COLO668 (cell line): Measurements from ENCODE around the gene APBA2.

Experiments used
- DNase-seq: peaks from one replicate; lab custom pipeline; 2025; ENCODE audit not compliant: unreplicated experiment; lab: John Stamatoyannopoulos, UW

The APBA2 gene

DNA sequence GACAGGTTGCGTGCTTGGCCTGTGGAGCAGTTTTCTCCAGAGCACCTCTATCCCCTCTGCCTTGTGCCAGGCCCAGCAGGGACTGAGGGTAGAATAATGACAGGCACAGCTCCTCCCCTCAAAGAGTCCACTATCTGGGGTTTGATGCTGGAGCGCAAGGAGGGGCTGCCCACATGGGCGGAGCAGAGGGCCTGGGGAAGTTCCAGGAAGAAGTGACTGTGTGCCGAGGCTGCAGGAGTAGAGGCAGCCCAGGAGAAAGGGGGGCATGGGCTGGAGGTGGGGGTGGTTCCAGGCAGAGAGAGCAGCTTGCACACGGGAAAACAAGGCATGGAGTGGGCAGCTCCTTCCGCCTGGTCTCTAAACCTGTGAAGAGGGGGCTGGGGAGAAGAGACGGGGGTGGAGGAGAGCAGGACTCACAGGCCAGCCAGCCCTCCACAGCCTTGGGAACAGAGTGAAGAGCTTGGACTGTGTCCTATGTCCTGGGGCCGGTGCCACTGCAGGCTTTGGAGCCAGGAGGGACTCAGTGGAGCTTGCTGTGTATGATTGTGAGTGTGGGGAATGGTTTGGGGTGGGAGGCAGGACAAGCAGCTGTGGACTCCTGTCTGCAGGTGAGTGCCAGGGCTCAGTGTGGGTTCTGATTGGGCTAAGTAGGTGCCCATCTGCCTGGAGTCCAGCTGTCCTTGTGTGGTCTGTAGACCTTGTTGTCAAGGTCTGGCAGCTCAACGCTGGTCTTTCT lies 48.1 kb downstream of the APBA2 start:
- DNase-seq, result no peak

DNA sequence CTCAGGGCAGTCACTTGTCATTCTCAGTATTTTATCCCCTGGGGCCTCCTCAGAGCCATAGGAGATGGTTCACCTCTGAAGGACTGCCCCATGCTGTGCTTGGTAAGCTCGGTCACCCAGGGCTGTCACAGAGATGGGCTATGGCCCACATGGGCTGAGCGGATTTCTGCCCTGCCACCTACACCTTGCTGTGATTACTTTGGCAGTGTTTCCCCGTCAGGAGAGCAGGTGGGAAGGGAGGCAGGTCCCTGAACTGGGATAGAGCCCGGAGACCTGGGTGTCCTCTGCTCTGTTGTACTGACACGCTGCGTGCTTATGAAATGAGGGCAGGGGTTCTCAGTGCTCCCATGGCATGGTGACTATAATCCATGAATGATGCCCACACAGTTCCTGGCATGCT lies 48.9 kb downstream of the APBA2 start:
- no peak for DNase-seq

DNA sequence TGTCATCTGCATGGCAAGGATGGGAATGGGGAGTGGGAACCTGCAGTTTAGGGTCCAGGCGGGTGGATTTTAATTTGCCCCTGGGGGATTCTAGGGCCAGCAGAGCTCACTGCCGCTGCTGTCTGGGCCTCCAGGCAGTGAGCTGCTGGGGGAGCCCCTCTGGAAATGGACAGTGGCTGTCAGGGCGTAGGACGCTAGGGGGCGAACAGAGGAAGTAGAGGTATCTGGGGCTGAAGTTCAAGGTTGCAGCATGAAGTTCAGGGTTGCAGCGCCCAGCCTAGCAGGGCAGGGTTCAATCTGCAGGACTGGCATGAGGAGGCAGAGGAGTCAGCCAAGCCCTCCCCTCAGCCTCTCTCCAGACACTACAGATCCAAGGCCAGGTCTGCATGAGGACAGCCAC lies 49.5 kb downstream of the APBA2 start:
- DNase-seq, result no peak

DNA sequence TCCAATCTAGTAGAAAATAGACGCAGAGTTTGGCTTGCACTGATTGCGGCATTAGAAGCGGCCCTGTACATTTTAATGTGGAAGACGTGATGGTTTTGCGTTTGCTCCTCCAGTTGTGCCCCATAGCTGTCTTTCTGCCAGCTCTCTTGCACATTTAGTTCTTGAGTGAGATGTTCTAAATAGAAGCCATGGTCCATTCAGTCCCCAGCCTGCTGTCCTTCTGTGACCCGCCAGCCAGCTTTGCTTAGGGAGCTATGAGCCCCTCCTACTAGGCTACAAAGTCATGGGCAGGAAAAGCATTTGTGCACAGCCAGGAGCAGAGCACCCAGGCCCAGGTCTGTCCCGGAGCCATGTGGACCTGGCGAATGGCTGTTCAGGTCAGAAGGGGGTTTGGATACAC lies 50.3 kb downstream of the APBA2 start:
- no peak for DNase-seq

DNA sequence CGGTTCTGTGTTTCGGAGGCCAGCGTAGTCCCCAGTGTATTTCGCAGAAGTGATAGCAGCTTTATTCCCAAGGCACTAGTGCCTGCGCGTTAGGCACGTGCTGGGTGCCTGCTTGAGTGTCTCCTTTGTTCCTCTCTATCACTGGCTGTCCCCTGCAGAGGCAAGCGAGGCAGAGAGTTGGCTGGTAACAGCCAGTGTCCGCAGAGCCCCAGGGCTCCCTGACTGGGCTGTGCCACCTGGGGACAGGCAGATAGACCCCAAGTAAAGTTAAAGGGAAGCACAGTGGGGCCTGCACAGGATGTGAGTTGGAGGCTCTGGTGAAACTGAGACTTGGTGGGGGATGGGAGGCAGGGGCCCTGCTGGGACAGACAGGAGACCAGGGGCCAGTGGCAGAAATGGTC lies 50.7 kb downstream of the APBA2 start:
- DNase-seq, result no peak

DNA sequence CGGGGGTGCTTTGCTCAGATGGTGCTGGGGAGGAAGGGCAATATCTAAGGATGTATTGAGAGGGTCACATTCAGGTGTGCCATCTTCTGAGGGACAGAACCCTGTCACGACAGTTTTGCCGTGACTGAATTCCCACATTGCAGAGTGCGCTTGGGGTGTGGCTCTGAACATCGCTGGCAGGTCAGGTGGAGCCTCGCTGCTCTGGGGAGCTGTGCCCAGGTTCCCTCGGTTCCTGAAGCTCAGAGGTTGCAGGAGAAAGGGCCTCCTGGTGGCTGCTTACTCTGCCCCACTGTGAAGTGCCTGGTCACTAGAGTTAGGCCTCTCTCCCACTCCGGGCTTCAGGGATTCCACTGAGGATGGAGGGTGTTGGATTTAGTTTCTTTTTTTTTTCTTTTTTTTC lies 51.5 kb downstream of the APBA2 start:
- DNase-seq, result no peak

DNA sequence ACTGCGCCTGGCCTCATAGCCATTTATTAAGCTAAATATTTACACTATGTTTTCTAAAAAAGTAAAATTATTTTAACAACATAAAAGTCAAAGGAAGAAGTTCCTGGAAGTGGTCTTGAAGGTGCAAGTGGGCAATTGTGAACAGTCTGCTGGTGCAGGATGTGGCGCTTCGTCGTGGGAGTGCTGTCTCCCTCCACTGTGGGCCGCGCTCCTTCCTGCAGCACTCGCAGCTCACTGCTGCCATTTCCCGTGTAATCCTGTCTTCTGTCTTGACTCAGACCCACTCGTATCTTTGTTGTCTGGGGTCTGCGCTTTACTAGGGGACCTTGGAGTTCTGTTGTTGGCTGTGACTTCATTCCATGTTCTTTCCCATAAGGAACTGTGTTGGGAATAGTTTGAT lies 56.3 kb downstream of the APBA2 start:
- no peak for DNase-seq

DNA sequence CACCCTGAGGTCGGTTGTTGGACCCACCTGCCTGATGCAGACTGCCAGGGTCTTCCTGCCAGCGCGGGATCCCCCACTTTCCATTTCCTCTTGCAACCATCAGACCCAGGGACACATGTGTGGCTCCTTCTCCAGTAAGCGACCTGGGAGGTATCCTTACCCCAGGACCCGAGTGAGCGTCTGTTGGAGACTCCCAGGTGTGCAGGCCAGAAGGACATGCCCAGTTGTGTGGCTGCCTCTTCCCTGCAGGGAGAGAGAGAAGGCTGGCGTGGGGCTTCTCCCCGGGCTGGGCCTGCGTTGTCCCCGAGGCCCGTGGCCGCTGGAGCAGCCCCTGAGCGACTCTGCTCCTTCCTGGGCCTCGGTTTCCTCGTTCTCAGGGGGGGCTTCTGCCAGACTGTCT lies 56.8 kb downstream of the APBA2 start:
- DNase-seq, result no peak

DNA sequence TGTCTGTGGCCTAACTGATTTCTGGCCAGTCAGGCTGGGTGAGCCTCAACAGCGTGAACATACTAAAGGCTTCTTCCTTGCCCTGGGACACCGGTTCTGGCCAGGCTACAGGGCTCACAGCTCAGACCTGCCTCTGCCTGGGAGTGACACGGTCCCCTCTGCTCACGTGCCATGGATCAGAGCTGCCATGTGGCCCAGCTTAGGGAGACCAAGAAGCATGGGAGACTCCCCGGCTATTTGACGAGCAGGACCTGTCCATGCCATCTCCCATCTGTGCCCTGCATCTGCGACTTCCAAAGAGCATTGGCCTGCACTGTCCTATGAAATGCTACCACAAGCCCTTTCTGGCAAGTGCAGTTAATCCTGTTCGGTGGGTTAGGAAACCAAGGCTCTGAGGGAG lies 57.4 kb downstream of the APBA2 start:
- DNase-seq, result no peak

DNA sequence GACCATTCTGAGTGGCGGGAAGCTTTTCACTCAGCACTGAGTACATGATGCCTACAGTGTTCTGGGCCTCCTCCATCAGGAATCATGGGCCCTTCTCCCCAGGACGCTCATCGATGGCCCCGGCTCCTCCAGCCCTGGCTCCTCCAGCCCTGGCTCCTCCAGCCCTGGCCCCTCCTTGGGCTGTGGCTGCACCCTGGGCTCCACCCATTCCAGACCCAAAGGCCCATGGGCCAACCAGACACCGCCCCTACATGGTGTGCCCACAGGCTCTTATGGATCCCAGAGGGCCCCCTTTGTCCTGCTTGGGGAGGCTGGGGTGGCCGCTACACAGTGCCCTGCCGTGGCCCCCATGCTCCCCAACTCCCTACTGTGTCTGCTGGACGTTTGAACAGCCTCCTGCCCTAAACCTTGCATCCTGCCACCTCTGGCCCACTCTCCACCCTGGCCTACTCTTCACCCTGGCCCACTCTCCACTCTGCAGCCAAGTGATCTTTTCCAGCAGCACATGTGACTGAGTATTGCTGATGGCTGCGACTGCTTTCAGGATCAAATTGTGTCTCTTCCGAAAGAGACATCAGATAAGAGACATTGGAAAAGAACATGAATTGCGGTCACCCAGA lies 57.9 kb downstream of the APBA2 start:
- no peak for DNase-seq

DNA sequence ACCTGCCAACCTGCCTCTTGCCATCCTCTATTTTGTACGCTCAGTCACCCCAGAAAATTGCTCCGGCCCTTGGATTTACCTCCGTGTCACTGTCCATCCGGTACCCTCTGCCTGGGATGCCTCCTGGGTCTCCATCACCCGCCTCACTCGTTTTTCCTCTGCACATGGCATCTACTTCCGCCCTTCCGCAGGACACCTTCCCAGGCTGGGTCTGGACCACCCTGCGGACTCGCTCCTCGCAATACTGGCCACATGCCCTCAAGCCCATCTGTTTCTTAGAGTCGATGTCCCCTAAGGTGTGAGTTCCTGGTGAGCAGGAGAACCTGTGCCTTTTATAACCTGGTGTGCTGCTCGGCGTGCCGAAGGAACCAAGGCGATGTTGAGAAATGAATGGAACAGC lies 58.5 kb downstream of the APBA2 start:
- no peak for DNase-seq

DNA sequence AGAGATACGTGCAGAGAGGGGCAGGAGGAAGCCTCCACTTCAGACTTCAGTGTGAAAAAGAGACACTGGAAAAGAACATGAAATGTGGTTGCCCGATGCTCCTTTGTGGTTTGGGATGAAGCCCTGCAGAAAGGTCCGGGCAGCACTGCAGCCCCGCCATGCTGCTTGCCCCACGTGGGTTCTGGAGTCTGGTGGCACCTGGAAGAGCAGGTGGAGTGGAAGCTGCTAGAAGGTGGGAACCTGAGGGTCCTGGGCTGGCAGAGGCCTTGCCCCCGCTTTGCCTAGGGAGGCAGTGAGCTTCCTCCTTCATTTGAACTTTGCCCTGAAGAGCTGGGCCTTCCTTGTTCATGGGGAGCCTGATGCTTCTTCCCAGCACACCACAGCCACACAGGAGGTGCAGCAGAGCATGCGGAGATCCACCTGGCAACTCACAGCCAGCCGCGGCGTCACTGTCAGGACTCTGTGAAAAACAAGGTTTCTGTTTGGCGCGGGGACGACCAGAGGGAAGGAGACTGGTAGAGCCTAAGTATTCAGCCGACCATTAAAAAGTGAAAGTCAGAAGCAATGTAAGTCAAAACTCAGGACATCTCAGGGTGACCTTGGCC lies 59.0 kb downstream of the APBA2 start:
- no peak for DNase-seq

DNA sequence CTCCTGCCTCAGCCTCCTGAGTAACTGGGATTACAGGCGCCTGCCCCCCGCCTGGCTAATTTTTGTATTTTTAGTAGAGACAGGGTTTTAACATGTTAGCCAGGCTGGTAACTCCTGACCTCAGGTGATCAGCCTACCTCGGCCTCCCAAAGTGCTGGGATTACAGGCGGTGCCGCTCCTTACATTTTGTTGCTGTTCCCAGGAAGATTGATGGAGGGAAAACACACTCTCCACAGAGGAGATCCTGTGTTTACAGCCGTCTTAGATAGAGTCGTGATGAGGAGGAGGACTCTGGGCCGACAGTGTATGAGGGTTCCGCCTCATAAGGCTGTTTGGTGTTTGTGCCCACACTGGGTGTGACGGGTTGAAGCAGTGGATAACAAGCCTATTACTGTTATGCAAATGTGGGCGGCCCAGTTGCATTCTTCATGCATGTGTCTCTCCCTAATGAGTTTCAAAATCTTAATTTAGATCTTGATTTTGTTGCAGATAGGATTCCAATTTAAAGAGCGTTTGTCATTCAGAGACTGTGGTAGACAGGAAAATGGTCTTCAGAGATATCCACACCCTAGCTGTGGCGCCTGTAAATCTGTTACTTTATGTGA lies 60.0 kb downstream of the APBA2 start:
- no peak for DNase-seq

DNA sequence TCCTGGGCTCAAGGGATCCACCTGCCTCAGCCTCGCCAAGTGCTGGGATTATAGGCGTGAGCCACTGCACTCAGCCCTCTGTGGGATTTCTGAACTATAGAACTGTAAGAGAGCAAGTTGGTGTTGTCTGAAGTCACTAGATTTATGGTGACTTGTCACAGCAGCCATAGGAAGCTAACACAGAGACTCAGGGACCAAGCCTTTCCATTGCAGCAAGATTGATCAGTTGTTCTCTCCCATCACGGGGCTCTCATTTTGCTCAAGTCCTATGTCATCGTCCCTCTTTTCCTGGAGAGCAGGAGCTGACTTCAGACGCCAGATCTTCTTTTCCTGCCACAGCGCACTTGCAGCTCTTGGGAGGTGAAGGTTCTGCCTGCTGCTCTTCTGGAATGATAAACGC lies 61.0 kb downstream of the APBA2 start:
- DNase-seq, result no peak

DNA sequence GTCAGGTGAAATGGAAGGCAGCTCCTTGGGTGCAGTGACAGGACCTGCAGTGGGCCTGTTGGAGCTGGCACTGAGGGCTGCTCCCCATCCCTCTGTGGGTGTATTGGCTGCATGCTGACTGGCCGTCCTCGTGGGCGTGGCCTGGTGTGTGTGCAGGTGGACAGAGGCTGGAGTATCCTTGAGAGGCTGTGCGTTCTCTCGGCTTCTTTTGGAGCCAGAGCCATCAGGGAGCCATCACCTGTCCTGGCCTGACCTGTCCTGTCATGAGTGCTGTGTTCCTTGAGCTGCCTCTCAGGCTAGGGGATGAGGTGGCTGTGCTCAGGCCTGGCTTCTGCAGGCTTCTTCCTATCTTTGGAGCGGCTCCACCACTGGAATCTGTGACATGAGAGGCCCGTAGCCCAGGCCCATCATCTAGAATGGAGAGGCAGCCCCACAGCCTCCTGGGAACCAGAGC lies 61.5 kb downstream of the APBA2 start:
- DNase-seq, result no peak

DNA sequence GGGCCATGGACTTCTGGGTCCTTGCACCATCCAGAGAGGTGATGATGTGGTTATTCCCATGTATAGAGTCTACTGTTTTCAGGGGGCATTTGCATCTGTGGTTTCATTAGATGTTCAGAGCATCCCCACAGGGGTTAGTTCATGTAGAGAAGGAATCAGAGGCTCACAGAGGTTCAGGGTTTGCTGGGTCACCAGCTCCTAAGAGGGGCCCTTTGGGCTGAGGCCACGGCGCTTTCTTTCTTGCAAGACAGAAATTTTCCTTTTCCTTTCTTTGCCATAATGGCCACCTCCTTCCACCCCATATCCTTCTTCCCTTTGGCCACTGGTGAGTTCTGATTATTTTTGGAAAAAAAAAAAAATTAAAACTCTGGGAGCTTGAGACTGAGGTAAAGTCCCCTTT lies 62.3 kb downstream of the APBA2 start:
- no peak for DNase-seq

DNA sequence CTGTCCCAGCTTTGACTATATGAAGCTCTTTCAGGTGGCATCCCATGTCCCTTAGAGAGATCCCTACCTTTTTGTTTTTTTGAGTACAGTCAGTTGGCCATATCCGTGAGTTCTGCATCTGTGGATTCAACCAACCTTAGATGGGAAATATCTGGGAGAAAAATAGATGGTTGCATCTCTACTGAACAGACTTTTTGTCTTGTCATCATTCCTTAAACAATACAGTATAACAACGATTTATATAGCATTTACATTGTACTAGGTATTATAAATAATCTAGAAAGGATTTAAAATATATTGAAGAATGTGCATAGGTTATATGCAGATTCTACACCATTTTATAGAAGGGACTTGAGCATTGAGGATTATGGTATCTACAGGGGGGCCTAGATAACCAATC lies 65.1 kb downstream of the APBA2 start:
- no peak for DNase-seq

DNA sequence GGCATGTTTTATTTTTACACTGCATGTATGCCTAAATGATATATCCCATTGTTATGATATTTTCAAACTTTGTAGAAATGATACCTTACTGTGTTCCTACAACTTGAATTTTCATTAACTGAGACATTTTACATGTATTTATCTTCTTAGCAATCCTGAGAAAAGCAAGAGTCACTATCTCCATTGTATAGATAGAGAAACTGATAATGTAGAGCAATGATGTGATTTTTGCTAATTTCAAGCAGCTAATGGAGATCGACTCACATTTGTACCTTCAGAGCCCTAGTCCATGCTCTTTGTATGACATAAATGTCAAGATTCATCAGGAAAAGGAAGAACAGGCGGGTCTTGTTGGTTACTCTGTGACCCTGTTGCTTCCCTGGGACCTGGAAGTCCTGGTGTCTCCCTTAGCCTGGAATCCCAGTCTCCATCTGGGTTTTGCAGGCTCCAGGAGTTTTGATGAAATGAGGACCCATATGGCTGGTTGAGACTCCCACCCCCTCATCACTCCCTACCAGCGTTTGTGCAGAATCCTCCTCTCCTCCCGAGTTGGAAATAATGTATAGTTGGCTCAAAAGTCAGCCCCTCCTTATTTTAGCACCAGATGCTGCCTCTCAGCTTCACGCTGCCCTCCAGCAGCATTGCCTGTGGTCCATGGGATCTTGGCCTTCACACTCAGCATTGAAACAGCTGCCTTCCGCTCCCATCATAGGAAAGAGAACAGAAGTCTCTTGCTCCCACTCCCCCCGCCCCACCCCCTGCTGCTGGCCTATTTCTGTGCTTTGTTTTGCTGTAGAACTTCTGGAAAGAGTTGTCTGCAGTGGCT lies 67.1 kb downstream of the APBA2 start:
- no peak for DNase-seq

DNA sequence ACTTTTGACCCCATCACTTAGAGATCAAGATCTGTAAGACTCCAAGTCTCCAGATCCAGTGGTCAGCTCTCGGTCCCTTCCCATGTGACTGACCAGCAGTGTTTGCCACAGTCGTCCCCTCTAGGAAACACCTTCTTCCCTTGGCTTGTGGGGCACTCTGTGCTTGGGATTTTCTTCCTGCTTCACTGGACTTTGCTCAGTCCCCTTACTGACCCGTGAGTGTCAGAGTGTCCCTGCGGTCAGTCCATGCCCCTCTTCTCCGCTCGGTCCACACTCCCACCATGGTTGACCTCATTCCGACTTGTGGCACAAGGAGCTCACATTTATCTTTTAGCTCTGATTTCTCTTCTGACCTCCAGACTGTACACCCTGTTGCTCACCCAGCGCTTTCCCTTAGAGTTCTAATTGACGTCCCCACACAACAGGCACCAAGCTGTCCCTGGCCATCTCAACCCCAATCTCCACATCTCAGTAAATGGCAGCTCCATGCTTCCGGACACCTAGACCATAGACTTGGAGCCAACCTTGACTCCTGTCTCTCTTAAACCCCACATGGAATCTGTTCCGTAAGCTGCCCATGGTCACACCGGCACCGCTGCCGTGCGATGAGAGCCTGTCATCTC lies 67.9 kb downstream of the APBA2 start:
- no peak for DNase-seq

DNA sequence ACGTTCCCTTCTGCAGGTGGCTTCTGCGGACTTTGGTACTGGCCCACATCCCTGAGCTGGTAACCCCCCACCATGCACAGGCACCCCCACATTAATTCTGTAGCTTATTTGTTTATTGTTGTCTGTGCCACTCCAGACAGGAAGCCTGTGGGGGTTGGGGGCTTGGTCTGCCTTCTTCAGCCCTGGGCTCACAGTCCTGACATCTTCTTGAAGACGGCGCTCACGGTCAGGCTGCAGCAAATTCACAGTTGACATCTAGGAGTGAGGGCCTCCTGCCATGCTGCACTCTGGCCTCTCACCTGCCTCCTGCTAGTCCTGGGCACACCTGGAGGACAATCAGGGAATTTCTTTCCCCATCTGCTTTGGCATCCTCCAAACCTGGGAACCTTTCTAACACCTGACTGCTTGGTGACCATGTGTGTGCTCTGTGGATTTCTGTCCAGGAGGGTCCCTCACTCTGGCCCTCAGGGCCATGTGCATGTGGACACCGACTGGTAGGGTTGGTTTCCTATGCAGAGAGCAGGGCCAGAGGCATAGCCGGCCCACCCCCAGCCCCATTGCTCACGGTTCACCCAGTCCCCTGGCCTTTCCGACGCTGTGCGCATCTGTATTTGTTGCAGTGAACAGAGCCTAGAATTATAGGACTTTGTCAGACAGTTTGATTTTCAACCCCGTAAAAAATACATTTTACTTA lies 68.8 kb downstream of the APBA2 start:
- DNase-seq, result no peak
